ENCODE data around the gene IGF2BP2. TPM values are rescaled to one million over a fixed set of nuclear protein-coding genes. Genes with fewer than 3 reads are reported as not detected.

Gene IGF2BP2
- total and polyA plus RNA-seq, 9 of the 15 experiments (the other 6 are each of a cell fraction or from before 2014, with no cell fraction given) = 3.2 to 59.6 (median 30.5) TPM

DNA sequence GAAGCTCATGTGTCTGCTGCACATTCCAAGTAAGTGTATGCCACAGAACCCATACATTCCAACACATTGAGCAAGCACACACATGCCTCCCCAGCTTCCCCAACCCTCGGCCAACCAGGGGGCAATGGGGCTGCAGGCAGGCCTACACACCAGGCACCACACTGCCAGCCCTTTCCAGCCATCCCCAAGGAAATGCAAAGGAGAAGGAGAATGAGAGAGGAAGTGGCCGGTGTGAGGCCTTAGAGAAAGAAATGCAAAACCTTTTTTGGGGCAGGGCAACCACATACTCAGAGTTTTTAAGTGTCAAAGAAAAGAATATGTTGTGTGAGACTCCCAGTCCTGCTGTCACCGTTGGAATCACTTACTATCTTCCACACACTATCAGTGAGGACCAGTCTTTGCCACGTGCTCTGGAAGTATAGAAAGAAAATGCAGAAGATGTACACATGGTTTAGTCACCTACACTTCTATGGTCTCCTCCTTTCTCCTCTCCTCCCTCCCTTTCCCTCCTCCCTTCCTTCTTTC, 11.1 kb downstream of the IGF2BP2 start (continued):
- TF ChIP-seq, protein P1, sequence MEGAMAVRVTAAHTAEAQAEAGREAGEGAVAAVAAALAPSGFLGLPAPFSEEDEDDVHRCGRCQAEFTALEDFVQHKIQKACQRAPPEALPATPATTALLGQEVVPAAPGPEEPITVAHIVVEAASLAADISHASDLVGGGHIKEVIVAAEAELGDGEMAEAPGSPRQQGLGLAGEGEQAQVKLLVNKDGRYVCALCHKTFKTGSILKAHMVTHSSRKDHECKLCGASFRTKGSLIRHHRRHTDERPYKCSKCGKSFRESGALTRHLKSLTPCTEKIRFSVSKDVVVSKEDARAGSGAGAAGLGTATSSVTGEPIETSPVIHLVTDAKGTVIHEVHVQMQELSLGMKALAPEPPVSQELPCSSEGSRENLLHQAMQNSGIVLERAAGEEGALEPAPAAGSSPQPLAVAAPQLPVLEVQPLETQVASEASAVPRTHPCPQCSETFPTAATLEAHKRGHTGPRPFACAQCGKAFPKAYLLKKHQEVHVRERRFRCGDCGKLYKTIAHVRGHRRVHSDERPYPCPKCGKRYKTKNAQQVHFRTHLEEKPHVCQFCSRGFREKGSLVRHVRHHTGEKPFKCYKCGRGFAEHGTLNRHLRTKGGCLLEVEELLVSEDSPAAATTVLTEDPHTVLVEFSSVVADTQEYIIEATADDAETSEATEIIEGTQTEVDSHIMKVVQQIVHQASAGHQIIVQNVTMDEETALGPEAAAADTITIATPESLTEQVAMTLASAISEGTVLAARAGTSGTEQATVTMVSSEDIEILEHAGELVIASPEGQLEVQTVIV (CRISPR knock-in tag; IDR thresholded peaks at IDR 0.05; ENCODE audit: borderline replicate concordance) = no peak
- TF ChIP-seq ZNF436 (CRISPR knock-in tag; IDR thresholded peaks at IDR 0.05) (no peak), SMARCA5 (IDR thresholded peaks at IDR 0.05) (no peak), HEY1 (CRISPR knock-in tag; IDR thresholded peaks at IDR 0.05; ENCODE audit: borderline replicate concordance) (no peak), PML (IDR thresholded peaks at IDR 0.05; ENCODE audit: low read length) (no peak), ZNF263 (CRISPR knock-in tag; IDR thresholded peaks at IDR 0.05; ENCODE audit: borderline replicate concordance) (peak; percentile 87), GABPB1 (CRISPR knock-in tag; IDR thresholded peaks at IDR 0.05) (no peak), SRSF9 (IDR thresholded peaks at IDR 0.05; ENCODE audit: borderline replicate concordance, low read depth, low read length) (no peak), KLF13 (tag; IDR thresholded peaks at IDR 0.05; ENCODE audit: borderline replicate concordance, low read depth) (no peak), NUFIP1 (IDR thresholded peaks at IDR 0.05; ENCODE audit: partially characterized antibody) (no peak), ZKSCAN1 (IDR thresholded peaks at IDR 0.05; ENCODE audit: low read depth, low read length) (no peak), GATAD2B (IDR thresholded peaks at IDR 0.05; ENCODE audit: borderline replicate concordance) (no peak), ZNF224 (CRISPR knock-in tag; IDR thresholded peaks at IDR 0.05) (no peak), RBM15 (IDR thresholded peaks at IDR 0.05; ENCODE audit: insufficient read depth, low read length) (no peak)
- TF ChIP-seq, protein P2, sequence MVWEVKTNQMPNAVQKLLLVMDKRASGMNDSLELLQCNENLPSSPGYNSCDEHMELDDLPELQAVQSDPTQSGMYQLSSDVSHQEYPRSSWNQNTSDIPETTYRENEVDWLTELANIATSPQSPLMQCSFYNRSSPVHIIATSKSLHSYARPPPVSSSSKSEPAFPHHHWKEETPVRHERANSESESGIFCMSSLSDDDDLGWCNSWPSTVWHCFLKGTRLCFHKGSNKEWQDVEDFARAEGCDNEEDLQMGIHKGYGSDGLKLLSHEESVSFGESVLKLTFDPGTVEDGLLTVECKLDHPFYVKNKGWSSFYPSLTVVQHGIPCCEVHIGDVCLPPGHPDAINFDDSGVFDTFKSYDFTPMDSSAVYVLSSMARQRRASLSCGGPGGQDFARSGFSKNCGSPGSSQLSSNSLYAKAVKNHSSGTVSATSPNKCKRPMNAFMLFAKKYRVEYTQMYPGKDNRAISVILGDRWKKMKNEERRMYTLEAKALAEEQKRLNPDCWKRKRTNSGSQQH (CRISPR knock-in tag; IDR thresholded peaks at IDR 0.05) = no peak
- TF ChIP-seq, protein P3, sequence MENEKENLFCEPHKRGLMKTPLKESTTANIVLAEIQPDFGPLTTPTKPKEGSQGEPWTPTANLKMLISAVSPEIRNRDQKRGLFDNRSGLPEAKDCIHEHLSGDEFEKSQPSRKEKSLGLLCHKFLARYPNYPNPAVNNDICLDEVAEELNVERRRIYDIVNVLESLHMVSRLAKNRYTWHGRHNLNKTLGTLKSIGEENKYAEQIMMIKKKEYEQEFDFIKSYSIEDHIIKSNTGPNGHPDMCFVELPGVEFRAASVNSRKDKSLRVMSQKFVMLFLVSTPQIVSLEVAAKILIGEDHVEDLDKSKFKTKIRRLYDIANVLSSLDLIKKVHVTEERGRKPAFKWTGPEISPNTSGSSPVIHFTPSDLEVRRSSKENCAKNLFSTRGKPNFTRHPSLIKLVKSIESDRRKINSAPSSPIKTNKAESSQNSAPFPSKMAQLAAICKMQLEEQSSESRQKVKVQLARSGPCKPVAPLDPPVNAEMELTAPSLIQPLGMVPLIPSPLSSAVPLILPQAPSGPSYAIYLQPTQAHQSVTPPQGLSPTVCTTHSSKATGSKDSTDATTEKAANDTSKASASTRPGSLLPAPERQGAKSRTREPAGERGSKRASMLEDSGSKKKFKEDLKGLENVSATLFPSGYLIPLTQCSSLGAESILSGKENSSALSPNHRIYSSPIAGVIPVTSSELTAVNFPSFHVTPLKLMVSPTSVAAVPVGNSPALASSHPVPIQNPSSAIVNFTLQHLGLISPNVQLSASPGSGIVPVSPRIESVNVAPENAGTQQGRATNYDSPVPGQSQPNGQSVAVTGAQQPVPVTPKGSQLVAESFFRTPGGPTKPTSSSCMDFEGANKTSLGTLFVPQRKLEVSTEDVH (IDR thresholded peaks at IDR 0.05; ENCODE audit: low read depth, partially characterized antibody) = no peak
- TF ChIP-seq, protein P4, sequence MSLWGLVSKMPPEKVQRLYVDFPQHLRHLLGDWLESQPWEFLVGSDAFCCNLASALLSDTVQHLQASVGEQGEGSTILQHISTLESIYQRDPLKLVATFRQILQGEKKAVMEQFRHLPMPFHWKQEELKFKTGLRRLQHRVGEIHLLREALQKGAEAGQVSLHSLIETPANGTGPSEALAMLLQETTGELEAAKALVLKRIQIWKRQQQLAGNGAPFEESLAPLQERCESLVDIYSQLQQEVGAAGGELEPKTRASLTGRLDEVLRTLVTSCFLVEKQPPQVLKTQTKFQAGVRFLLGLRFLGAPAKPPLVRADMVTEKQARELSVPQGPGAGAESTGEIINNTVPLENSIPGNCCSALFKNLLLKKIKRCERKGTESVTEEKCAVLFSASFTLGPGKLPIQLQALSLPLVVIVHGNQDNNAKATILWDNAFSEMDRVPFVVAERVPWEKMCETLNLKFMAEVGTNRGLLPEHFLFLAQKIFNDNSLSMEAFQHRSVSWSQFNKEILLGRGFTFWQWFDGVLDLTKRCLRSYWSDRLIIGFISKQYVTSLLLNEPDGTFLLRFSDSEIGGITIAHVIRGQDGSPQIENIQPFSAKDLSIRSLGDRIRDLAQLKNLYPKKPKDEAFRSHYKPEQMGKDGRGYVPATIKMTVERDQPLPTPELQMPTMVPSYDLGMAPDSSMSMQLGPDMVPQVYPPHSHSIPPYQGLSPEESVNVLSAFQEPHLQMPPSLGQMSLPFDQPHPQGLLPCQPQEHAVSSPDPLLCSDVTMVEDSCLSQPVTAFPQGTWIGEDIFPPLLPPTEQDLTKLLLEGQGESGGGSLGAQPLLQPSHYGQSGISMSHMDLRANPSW (CRISPR knock-in tag; IDR thresholded peaks at IDR 0.05) = no peak
- TF ChIP-seq, protein P5, sequence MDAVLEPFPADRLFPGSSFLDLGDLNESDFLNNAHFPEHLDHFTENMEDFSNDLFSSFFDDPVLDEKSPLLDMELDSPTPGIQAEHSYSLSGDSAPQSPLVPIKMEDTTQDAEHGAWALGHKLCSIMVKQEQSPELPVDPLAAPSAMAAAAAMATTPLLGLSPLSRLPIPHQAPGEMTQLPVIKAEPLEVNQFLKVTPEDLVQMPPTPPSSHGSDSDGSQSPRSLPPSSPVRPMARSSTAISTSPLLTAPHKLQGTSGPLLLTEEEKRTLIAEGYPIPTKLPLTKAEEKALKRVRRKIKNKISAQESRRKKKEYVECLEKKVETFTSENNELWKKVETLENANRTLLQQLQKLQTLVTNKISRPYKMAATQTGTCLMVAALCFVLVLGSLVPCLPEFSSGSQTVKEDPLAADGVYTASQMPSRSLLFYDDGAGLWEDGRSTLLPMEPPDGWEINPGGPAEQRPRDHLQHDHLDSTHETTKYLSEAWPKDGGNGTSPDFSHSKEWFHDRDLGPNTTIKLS (IDR thresholded peaks at IDR 0.05; ENCODE audit: borderline replicate concordance, low read depth) = no peak
